ENCODE results near the gene COA8. TPM values are rescaled to one million over a fixed set of nuclear protein-coding genes. Genes with fewer than 3 reads are reported as not detected.

COA8 gene
- total and polyA plus RNA-seq, 9 of the 15 experiments (the other 6 are each of a cell fraction or from before 2014, with no cell fraction given), result 5.0 to 35.3 (median 25.7) TPM

DNA sequence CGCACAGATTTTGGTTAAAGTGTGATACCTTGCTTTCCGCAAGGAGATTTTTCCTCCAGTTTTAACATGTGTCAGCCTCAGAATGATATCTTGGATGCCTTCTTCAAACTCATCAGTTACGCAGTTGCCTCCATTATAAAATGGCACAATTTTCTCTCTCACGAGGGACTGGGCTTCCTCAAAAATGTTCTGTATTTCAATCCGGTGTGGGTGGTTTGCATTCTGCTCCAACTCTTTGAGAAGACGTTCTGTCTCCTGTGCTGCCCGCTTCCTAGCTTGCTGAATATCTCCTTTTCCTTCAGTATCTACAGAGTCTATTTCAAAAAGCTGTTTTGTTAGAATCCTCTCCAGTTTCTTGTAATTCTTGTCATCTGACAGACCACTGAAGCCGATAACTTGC, 2.1 kb upstream of the COA8 start:
- Histone ChIP-seq H3K79me2 (ENCODE audit: control insufficient read depth, insufficient read depth, low read length) (peaks cover 69% of the 10 kb centered on the region), H4K20me1 (replicated peaks; ENCODE audit: control insufficient read depth, insufficient read depth, low read length) (peaks cover 20% of the 10 kb centered on the region; the same call in 1 of the 2 replicates), H2AFZ (ENCODE audit: low read depth, low read length) (no peak overlapping the region), H3K36me3 (ENCODE audit: control insufficient read depth, insufficient read depth, low read length) (peaks cover 37% of the 10 kb centered on the region), H3K9me1 (ENCODE audit: control insufficient read depth, insufficient read depth, low read length) (no peaks in the 10 kb centered on the region), H3K9me3 (replicated peaks; ENCODE audit: control insufficient read depth, insufficient read depth, low read depth, low read length) (no peaks in the 10 kb centered on the region), H3K27ac (ENCODE audit: extremely low read depth, low read depth, low read length) (no peak overlapping the region), H3K4me3 (peak overlapping the region; percentile 93; the same call in 1 of the 2 replicates), H3K27me3 (ENCODE audit: control insufficient read depth in 2 of 2, insufficient read depth in 2 of 2, low read length in 2 of 2) (no peaks in the 10 kb centered on the region), H3K4me1 (replicated peaks in 1 of 2; ENCODE audit: control insufficient read depth in 2 of 2, insufficient read depth in 2 of 2, low read length in 2 of 2) (peaks cover 3 to 8% of the 10 kb centered on the region in 2 experiments; a peak in 4 of 5 replicates), H3K4me2 (ENCODE audit: insufficient read depth, low read length) (peak overlapping the region; percentile 82; the same call in 1 of the 2 replicates), H3K9ac (ENCODE audit: insufficient read depth in 1 of 2, low read depth in 2 of 2, low read length in 2 of 2) (peak overlapping the region in 1 of 2 experiments; percentile 84; a peak in 1 of 4 replicates)
- CTCF ChIA-PET (ENCODE audit: low intra/inter-chr PET ratio), result no interaction called here
- DNase-seq (ENCODE audit: extremely low read depth in 1 of 4, low spot score in 3 of 4) (no peak), FAIRE-seq (no peak), ATAC-seq (no peak)
- no peak for TF ChIP-seq MED1 (CRISPR knock-in tag; IDR thresholded peaks at IDR 0.05; ENCODE audit: borderline replicate concordance)
- TF ChIP-seq XRCC4 (IDR thresholded peaks at IDR 0.05; ENCODE audit: extremely low read depth, insufficient read depth, insufficient read length), result no peak
- TF ChIP-seq, protein P1, sequence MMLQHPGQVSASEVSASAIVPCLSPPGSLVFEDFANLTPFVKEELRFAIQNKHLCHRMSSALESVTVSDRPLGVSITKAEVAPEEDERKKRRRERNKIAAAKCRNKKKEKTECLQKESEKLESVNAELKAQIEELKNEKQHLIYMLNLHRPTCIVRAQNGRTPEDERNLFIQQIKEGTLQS (IDR thresholded peaks at IDR 0.05), result no peak
- TF ChIP-seq, protein P1 (CRISPR knock-in tag; conservative IDR thresholded peaks at IDR 0.05), result no peak
- no peak for TF ChIP-seq EWSR1 (IDR thresholded peaks at IDR 0.05; ENCODE audit: borderline replicate concordance, low read depth, partially characterized antibody)
- TF ChIP-seq ZNF512 (tag; IDR thresholded peaks at IDR 0.05), result no peak
- no peak for TF ChIP-seq SMARCC2 (IDR thresholded peaks at IDR 0.05; ENCODE audit: low read depth)
- no peak for TF ChIP-seq SMAD3 (CRISPR knock-in tag; conservative IDR thresholded peaks at IDR 0.05)
- no peak for TF ChIP-seq CHAMP1 (IDR thresholded peaks at IDR 0.05)
- intact Hi-C loops (cut with micrococcal nuclease) (loop anchor here (5.0 kb wide), 1 partner anchor 43 kb away; no protein-coding TSS in a partner anchor), in situ Hi-C loops (cut with MboI) (no loop called here)
- BruUV-seq (replicated peaks), result no TSS peak
- 90% methylated on average over 8 of the region's 8 CpGs for WGBS (ENCODE audit: insufficient coverage, low coverage, missing lambda C conversion rate)
- POLR2A ChIA-PET, result interaction anchor here (0.5 to 1.1 kb wide), 3 partner anchors 32 to 162 kb away, joined by 3 to 4 read pairs (median 3); partner anchors contain the start of gene TRMT61A
